ENCODE measurements around the gene MDK. TPM values are rescaled to one million over a fixed set of nuclear protein-coding genes. Genes with fewer than 3 reads are reported as not detected.

MDK gene
- total RNA-seq, 1 donor from 2014 or later = 5.2 TPM

- intact Hi-C loops (cut with micrococcal nuclease) = no loop called here
These were observed 11.2 kb downstream of the MDK start for GRCh38 chr11:46392421-46393230.

DNA sequence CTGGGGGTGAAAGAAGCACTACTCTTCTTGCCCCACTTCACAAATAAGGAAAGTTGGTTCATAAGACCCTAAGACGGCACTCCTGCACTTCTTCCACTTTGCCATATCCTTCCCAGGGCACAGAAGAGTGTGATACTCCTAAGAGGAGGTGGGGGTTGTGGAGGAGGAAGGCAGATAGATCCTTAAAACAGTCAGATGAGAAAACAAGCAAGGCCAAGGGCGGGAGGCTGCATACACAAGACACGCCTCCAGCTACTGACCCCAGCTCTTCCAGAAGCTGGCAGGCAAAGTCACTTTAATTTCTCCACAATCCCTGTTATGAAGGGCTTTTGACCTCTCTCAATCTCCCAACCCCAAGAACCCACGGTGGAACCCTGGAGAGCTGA lies 11.8 kb downstream of the MDK start:
- intact Hi-C loops (cut with micrococcal nuclease) = no loop called here

DNA sequence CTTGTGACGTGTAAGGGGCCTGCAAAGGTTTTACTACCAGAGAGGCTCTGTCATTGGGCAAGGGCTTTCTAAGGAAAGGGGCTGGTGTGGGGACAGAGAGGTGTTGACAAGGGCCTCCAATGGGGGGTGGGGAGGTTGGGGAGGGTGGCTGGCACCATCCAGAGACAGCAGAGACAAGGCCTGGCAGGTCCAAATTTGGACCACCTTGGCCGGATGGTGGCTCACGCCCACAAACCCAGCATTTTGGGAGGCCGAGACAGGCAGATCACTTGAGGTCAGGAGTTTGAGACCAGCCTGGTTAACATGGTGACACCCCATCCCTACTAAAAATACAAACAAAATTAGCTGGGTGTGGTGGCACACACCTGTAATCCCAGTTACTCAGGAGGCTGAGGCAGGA lies 12.3 kb downstream of the MDK start:
- intact Hi-C loops (cut with micrococcal nuclease) = no loop called here

DNA sequence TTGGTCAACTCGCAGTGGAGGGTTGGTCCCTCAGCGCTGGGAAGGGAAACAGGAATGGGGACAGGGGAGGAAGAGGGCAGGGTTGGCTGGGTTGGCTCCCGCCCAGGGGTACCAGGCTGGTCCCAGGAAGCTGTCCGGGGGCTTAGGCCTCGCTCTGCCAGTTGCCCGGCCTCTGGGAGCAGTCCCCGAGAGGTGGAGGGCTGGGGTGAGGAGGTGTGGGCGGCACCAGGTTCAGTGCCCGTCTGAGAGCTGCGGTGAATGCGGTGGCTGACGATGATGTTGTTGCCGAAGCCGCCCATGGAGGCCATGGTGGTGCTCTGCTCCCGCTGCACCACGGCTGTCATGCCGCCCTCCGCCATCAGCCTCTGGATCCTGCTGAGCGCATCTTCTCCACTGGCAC lies 16.1 kb downstream of the MDK start:
- intact Hi-C loops (cut with micrococcal nuclease) = no loop called here

GRCh38 chr11:46402957-46403902 lies 21.8 kb downstream of the MDK start:
- intact Hi-C loops (cut with micrococcal nuclease) = no loop called here

GRCh38 chr11:46404476-46405017 lies 23.1 kb downstream of the MDK start:
- intact Hi-C loops (cut with micrococcal nuclease) = no loop called here

- intact Hi-C loops (cut with micrococcal nuclease) = no loop called here
These were observed 26.2 kb downstream of the MDK start for GRCh38 chr11:46407635-46408034.

- intact Hi-C loops (cut with micrococcal nuclease) = no loop called here
These were observed 27.0 kb downstream of the MDK start for GRCh38 chr11:46408407-46408986.

DNA sequence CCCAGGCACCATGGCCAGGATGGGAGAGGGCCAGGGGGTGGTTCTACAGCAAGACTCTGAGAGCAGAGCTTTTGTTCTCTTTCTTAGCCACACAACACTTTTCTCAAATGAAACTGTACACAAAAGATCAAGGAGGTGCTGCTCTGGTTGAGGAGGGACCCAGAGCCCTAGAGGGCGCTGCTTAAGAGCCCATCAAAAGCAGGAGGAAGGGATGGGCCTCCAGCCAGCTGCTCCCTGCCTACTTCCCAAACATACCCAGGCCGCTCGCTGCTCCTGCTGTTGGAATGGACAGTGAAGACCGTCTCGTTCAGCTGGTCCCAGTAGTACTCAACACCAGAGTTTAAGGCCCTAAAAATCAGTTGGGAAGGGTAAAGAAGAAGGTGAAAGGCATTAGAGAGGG lies 28.6 kb downstream of the MDK start:
- intact Hi-C loops (cut with micrococcal nuclease) = no loop called here

GRCh38 chr11:46413760-46414465 lies 32.4 kb downstream of the MDK start:
- intact Hi-C loops (cut with micrococcal nuclease) = no loop called here

DNA sequence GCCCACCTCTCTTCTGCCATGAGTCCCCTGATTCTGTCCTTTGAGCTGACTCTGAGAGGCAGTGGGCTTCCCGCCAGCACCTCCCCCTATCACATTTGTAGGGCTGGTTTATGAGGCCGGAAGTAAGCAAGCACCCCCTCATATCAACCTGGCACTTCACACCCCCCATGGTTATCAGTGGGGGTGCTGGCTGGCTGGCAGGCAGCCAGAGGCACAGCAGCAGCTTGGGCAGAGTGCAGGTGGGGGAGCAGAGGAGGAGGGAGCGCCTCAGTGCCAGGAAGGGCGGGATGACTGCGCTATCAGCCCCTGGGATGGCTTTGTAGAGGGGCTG lies 33.0 kb downstream of the MDK start:
- intact Hi-C loops (cut with micrococcal nuclease) = no loop called here

DNA sequence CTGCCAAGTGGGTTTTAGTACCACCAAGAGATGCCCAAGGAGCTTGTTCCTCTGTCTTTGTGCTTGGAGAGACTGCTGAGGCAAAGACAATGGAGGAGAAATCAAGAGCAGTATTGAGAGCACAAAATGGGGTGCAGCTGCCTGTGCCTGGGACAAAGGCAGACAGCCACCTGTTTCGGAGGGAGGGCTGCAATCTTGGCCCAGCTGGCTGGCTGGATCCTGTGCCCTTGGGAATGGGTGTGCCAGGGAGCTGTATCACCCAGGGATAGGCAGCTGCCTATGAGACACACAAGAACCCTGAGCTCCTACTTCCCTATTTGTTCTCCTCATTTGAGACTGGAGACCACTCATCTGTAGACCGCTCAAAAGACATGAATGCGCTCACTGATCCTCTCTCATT lies 33.4 kb downstream of the MDK start:
- intact Hi-C loops (cut with micrococcal nuclease) = no loop called here

GRCh38 chr11:46417711-46418110 lies 36.2 kb downstream of the MDK start:
- intact Hi-C loops (cut with micrococcal nuclease) = no loop called here

DNA sequence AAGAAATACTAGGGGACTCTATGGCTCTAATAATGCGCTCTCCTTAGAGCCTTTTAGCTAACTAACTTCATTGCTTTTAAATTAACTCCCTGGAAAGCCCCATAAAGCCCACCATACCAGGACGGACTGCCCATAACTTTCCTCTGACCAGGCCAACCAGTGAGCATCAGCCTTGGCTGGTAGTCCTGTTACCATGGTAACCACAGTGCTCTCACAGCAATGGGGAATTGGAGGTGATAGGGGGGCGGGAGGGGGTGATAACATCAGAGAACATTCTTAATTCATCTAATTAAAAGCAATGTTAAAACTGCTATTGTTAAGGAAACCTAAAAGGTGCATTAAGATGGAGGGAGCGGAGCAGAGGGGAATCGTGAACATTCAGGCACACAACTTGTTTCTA lies 37.3 kb downstream of the MDK start:
- intact Hi-C loops (cut with micrococcal nuclease) = no loop called here

GRCh38 chr11:46420513-46420912 lies 39.0 kb downstream of the MDK start:
- intact Hi-C loops (cut with micrococcal nuclease) = no loop called here

DNA sequence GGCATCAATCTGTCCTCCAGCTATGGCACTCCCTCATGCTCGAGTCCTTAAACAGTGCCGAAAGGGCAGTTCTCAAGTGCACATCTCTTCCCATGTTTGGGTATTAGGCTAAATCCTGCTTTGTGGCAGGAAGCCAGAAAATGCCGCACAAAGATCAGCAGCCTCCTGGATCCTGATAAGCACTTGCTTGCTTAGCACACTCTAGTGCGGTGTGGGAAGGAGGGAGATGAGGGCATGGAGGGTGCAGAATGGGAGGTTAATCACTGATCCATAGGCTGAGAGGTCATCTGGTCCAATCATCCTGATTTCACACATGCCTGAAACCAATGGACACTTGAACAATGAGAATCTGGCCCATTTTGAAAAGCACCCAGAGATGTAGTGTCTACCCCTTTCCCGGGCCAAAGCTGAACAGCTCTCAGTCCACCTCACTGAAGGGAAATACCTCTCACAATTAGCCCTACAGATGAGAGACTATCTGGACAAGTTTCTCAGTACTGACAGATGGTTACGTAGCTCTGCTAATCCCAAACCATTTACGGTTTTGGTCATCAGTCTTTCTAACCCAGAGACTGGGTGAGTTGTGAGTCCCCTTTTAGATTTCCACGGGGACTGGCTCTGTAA lies 39.9 kb downstream of the MDK start:
- intact Hi-C loops (cut with micrococcal nuclease) = no loop called here

- intact Hi-C loops (cut with micrococcal nuclease) = no loop called here
These were observed 41.1 kb downstream of the MDK start for GRCh38 chr11:46422588-46422987.

GRCh38 chr11:46426233-46426991 lies 44.9 kb downstream of the MDK start:
- intact Hi-C loops (cut with micrococcal nuclease) = no loop called here

GRCh38 chr11:46427364-46427763 lies 45.9 kb downstream of the MDK start:
- intact Hi-C loops (cut with micrococcal nuclease) = no loop called here

- intact Hi-C loops (cut with micrococcal nuclease) = no loop called here
These were observed 48.2 kb downstream of the MDK start for GRCh38 chr11:46429717-46430116.
